Gastroesophageal sphincter (tissue), 4 donors: ENCODE results near the gene SPEG. TPM values are rescaled to one million over a fixed set of nuclear protein-coding genes. Genes with fewer than 3 reads are reported as not detected.

Experiments
- ATAC-seq: fragments of 150-250 bp; one replicate; pipeline ENCODE4 v1.9.1; 2016; ENCODE audit warnings: mild to moderate bottlenecking, moderate library complexity
- H3K27ac ChIP-seq, 4 donors: fragments of 200-600 bp; sonication (generic) in 3 of 4; 1 replicate in 3 of 4; 2 replicates in 1 of 4; pipeline ENCODE4 v1.5.1; 2016 to 2019
- H3K27me3 ChIP-seq: fragments of 200-600 bp; sonication (generic); one replicate; pipeline ENCODE4 v1.5.1; 2019
- H3K36me3 ChIP-seq, 2 donors: fragments of 200-600 bp; sonication (generic); one replicate each; pipeline ENCODE4 v1.5.1; 2019; ENCODE audit warnings: control low read depth in 1 of 2
- H3K4me1 ChIP-seq, 3 donors: fragments of 200-600 bp; sonication (generic); 1 replicate in 2 of 3; 2 replicates in 1 of 3; pipeline ENCODE4 v1.5.1; 2016 to 2019; ENCODE audit warnings: control low read depth in 2 of 3
- H3K4me3 ChIP-seq, 2 donors: fragments of 200-600 bp; sonication (generic); one replicate each; pipeline ENCODE4 v1.5.1; 2019; ENCODE audit warnings: mild to moderate bottlenecking in 1 of 2, moderate library complexity in 1 of 2
- H3K9me3 ChIP-seq, 3 donors: fragments of 200-600 bp; sonication (generic); one replicate each; pipeline ENCODE4 v1.5.1; 2017 to 2019; ENCODE audit warnings: control low read depth in 2 of 3
- CTCF ChIP-seq, 4 experiments: fragments of 200-600 bp in 2 of 4; fragments of 450-650 bp in 2 of 4; sonication (generic) in 1 of 4; IDR thresholded peaks; one replicate each; pipeline ENCODE4 v1.5.1; 2017 to 2019; ENCODE audit warnings: antibody characterized with exemption in 4 of 4, mild to moderate bottlenecking in 2 of 4, moderate library complexity in 2 of 4
- EP300 ChIP-seq: sonication (generic); formaldehyde crosslinking; IDR thresholded peaks from one replicate; pipeline ENCODE4 v1.6.1; 2017; ENCODE audit warnings: antibody characterized with exemption, mild to moderate bottlenecking
- POLR2A ChIP-seq, 2 donors: fragments of 450-650 bp; IDR thresholded peaks; one replicate each; pipeline ENCODE4 v1.6.1; 2017; ENCODE audit warnings: antibody characterized with exemption in 2 of 2, mild to moderate bottlenecking in 2 of 2, moderate library complexity in 1 of 2
- POLR2AphosphoS5 ChIP-seq: sonication (generic); formaldehyde crosslinking; IDR thresholded peaks from one replicate; pipeline ENCODE4 v1.6.1; 2017; ENCODE audit warnings: antibody characterized with exemption
- WGBS, 2 donors: methylation state at CpG; one replicate each; pipeline ENCODE4 v1.1.5; 2018; ENCODE audit warnings: low coverage in 1 of 2; 5-methylcytosine and 5-hydroxymethylcytosine counted together
- total RNA-seq, 4 donors: library from RNA; depleted of rRNA; stranded (reverse); fragments of >200 nt; gene quantifications; one replicate each; pipeline ENCODE4 v1.1.0, GENCODE V29; 2016

SPEG gene
- total RNA-seq, 4 donors from 2014 or later, result 90.2 to 307 (median 214) TPM

GRCh38 chr2:219512524-219513216 is 78.0 kb downstream of the SPEG start:
- WGBS, 2 donors, result 60 to 89% methylated on average over 1 to 2 of the region's 16 CpGs
- ATAC-seq, result no peak
- H3K36me3 ChIP-seq, result no peaks in the 10 kb centered on the region

GRCh38 chr2:219513787-219514186 is 79.1 kb downstream of the SPEG start:
- Histone ChIP-seq H3K27ac (no peak overlapping the region), H3K9me3 (no peaks in the 10 kb centered on the region), H3K4me1 (peaks cover 0 to 39% (median 15%) of the 10 kb centered on the region in 3 donors), H3K27me3 (peaks cover 61% of the 10 kb centered on the region), H3K4me3 (no peak overlapping the region), H3K36me3 (no peaks in the 10 kb centered on the region)
- ATAC-seq, result no peak
- TF ChIP-seq POLR2AphosphoS5 (no peak), EP300 (no peak), CTCF (IDR thresholded peaks at IDR 0.05) (no peak)
- WGBS, 2 donors, result 24 to 34% methylated on average over 3 to 4 of the region's 4 CpGs

More at GRCh38 chr2:219512524-219513216, 78.0 kb downstream of the SPEG start:
- no peak for TF ChIP-seq EP300
- no peak for TF ChIP-seq CTCF (IDR thresholded peaks at IDR 0.05)
- TF ChIP-seq POLR2A (IDR thresholded peaks at IDR 0.05), result no peak
- TF ChIP-seq POLR2AphosphoS5, result no peak
- Histone ChIP-seq H3K27ac (no peak overlapping the region), H3K4me1 (peaks cover 0 to 47% (median 16%) of the 10 kb centered on the region in 3 donors), H3K4me3 (no peak overlapping the region), H3K27me3 (peaks cover 63% of the 10 kb centered on the region), H3K9me3 (no peaks in the 10 kb centered on the region)

DNA sequence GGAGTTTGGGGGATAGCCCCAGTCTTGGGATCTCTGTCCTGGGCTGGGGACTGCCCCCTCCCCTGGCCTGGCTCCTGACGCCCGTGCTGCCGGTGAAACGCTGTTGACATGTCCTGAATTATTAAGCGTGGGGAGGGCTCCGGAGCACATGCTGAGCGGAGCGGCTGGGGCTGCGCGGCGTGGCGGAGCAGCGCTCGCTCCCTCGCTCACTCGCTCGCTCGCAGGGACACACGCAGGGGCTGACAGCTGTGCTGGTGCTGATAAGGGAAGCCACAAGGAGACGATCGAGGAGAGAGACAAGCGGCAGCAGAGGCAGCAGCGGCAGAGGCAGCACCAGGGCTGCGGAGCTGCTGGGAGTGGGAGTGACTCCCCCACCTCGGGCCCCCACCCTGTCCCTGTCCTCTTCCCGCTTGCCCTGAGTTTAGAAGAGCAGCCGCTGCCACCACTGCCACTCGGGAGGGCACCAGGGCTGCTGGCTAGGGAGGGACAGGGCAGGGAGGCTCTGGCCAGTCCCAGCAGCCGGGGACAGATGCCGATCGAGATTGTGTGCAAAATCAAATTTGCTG is 79.6 kb downstream of the SPEG start, which contains the start of gene ASIC4:
ASIC4 (plus strand) TSS at position 287 of the 566 bp plus-strand sequence; CDS start at position 530, 243 bp downstream.
- H3K27me3 ChIP-seq, result peaks cover 56% of the 10 kb centered on the region
- H3K4me3 ChIP-seq, result no peak within 1 kb of the TSS
- no peak for ATAC-seq
- TF ChIP-seq POLR2A (IDR thresholded peaks at IDR 0.05) (no peak), CTCF (IDR thresholded peaks at IDR 0.05) (no peak), POLR2AphosphoS5 (no peak), EP300 (no peak)
- peaks cover 0 to 34% (median 10%) of the 10 kb centered on the region in 3 donors for H3K4me1 ChIP-seq
- no peak within 1 kb of the TSS for H3K27ac ChIP-seq
- H3K9me3 ChIP-seq, result no peaks in the 10 kb centered on the region
- H3K36me3 ChIP-seq, result no peaks in the 10 kb centered on the region
- WGBS, 2 donors, result 16% methylated on average over 16 of the region's 31 CpGs; no CpG with 5 or more reads in 1 of the 2 donors

- Histone ChIP-seq H3K9me3 (no peaks in the 10 kb centered on the region), H3K27ac (no peak overlapping the region), H3K36me3 (no peaks in the 10 kb centered on the region), H3K4me3 (no peak overlapping the region), H3K27me3 (peaks cover 58% of the 10 kb centered on the region), H3K4me1 (peaks cover 0 to 29% (median 6%) of the 10 kb centered on the region in 3 donors)
- WGBS, 2 donors, result 80% methylated on average over 1 of the region's 21 CpGs; no CpG with 5 or more reads in 1 of the 2 donors
- ATAC-seq, result no peak
- TF ChIP-seq POLR2AphosphoS5, result no peak
- TF ChIP-seq EP300, result no peak
- no peak for TF ChIP-seq CTCF (IDR thresholded peaks at IDR 0.05)
- TF ChIP-seq POLR2A (IDR thresholded peaks at IDR 0.05), result no peak
These were observed 80.2 kb downstream of the SPEG start for GRCh38 chr2:219514836-219515235.
